ENCODE data around the gene HSPG2.
"Not testable (repeated sequence)": the region's sequence is repeated elsewhere in the genome, so short reads cannot be mapped to it uniquely, and the experiment has no call there.

The HSPG2 gene

DNA sequence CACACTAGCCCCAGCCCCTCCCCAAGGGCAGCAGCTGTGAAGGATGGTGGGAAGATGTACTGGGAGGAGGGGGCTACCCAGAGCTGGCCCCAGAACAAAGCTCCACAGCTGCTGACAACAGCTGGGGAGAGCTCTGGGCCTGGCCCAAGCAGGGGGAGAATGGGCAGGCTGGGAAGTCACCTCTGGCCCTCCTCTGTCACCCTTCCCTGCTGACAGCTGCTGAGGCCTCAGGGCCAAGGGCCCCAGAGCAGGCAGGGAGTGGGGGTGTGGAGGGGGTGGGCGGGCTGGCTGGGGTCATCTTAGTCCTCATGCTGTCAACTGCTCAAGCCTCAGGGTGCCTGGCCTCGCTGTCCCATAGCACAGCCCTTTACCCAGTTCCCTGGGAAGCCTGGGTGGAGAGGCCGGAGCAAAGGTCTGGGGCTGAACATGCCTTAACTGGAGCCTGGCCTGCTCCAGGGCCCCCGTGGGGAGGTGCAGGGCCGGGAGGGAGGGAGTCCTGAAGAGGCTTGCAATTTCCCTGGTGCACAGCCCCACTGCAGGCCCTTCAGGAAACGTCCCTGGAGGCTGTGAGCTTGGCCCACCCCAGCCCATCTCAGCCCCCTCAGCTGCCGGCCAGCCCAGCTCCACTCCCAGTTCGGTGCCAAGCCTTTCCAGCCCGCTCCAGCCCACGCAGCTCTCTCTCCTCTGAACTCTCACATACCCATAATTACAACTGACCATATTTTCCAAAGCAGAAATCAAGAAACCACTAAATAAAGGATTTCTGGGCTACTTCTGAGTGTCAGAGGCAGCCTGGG lies 25.7 kb downstream of the HSPG2 start:
- TF ChIP-seq, protein P1, sequence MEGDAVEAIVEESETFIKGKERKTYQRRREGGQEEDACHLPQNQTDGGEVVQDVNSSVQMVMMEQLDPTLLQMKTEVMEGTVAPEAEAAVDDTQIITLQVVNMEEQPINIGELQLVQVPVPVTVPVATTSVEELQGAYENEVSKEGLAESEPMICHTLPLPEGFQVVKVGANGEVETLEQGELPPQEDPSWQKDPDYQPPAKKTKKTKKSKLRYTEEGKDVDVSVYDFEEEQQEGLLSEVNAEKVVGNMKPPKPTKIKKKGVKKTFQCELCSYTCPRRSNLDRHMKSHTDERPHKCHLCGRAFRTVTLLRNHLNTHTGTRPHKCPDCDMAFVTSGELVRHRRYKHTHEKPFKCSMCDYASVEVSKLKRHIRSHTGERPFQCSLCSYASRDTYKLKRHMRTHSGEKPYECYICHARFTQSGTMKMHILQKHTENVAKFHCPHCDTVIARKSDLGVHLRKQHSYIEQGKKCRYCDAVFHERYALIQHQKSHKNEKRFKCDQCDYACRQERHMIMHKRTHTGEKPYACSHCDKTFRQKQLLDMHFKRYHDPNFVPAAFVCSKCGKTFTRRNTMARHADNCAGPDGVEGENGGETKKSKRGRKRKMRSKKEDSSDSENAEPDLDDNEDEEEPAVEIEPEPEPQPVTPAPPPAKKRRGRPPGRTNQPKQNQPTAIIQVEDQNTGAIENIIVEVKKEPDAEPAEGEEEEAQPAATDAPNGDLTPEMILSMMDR (IDR thresholded peaks at IDR 0.05; ENCODE audit: low read depth, low read length): no peak
- no peak overlapping the region for H3K4me3 ChIP-seq (ENCODE audit: low read depth, low read length)
- no peaks in the 10 kb centered on the region for H3K9me3 ChIP-seq
- no peaks in the 10 kb centered on the region for H3K36me3 ChIP-seq
- DNase-seq: no peak
- peaks cover 5% of the 10 kb centered on the region for H3K4me1 ChIP-seq
- H3K27me3 ChIP-seq: no peaks in the 10 kb centered on the region

DNA sequence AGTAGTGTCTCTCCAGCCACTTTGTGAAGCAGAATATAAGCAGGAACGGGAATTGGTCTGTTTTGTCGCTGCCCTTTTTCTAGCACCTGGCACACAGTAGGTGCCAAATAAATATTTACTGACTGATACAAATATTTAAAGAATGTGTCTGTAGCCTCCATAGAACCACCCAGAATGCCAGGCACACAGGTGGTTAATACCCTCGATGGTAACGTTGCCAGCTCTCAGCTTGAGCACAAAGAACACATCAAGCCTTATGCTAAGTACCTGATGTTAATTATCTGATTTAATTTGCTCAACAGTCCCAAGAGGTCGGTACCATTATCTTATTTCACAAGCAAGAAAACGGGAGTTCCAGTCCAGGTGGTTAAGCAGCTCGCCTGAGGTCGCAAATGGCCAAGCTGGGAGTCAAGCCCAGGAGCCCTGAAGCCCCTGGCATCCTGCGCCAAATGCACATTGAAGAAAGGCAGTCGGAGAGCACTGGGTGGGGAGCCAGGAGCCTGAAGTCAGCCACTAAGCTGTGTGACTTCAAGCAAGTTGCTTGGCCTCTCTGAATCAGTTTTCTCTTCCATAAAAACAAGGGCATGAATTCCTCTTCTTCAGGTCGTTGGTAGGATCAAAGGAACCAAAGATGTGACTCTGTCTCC lies 26.4 kb downstream of the HSPG2 start:
- no peaks in the 10 kb centered on the region for H3K27me3 ChIP-seq
- no peak overlapping the region for H3K4me3 ChIP-seq (ENCODE audit: low read depth, low read length)
- H3K9me3 ChIP-seq: no peaks in the 10 kb centered on the region
- TF ChIP-seq, protein P1 (IDR thresholded peaks at IDR 0.05; ENCODE audit: low read depth, low read length): no peak
- no peaks in the 10 kb centered on the region for H3K36me3 ChIP-seq
- DNase-seq: no peak
- H3K4me1 ChIP-seq: peaks cover 5% of the 10 kb centered on the region

DNA sequence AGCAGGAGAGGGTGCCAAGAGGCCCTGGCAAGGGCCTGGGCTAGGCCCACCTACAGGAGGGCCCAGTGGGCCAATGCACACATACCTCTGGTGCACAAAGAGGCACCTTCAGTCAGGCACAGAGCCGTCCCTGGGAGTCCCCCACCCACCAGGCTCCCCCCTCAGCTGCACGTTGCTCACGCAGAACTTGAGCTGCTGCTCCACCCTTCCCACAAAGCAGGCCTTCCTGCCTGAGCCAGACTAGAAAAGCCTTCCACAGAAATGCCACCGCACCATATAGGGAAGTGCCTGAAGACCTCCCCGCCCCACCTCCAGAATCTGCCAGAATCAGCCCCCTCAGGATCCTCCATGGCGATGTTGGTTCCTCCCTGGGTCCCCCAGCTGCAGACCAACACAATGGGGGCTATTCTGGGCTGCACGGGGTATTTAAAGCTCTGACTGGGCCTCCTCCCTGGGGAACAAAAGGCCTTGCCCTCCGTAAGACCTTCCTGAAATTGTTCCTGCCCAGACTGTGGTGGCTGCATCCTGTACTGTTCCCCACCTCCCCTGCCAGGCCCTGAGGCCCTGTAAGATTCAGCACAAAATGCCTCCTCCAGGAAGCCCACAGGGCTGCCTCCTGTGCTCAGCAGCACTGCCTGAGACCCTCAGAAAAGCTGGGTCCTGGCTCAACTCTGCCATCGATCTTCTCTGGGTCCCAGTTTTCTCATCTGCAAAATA lies 27.2 kb downstream of the HSPG2 start:
- H3K4me3 ChIP-seq (ENCODE audit: low read depth, low read length): no peak overlapping the region
- no peak for DNase-seq
- H3K36me3 ChIP-seq: no peaks in the 10 kb centered on the region
- TF ChIP-seq, protein P1 (IDR thresholded peaks at IDR 0.05; ENCODE audit: low read depth, low read length): no peak
- no peaks in the 10 kb centered on the region for H3K27me3 ChIP-seq
- H3K4me1 ChIP-seq: no peaks in the 10 kb centered on the region; the same call in 1 of the 2 replicates
- no peaks in the 10 kb centered on the region for H3K9me3 ChIP-seq

DNA sequence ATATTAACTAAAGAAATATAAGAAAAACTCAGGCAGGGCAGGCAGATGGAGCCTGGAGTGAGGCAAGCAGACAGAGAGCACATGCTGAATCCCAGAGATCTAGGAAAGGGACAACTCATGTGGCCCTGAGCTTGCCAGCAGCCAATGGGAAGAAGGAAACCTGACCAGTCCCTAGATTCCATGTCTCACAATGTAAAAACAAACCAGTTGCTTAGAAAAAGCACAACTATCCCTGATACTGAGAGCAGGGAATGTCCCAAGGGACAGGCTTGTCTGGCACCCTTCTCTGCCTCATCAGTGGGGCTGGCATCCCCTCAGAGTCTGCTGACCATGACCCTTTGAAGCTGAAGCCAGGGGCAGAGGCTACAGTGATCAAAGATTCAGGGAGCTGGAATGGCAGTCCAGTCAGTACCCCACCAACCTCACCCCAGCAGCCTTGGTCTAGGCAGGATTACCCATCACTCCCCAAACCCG lies 27.8 kb downstream of the HSPG2 start:
- Histone ChIP-seq H3K27me3 (no peaks in the 10 kb centered on the region), H3K4me3 (ENCODE audit: low read depth, low read length) (no peak overlapping the region), H3K9me3 (no peaks in the 10 kb centered on the region), H3K36me3 (no peaks in the 10 kb centered on the region), H3K4me1 (no peaks in the 10 kb centered on the region)
- DNase-seq: no peak
- TF ChIP-seq, protein P1 (IDR thresholded peaks at IDR 0.05; ENCODE audit: low read depth, low read length): no peak

DNA sequence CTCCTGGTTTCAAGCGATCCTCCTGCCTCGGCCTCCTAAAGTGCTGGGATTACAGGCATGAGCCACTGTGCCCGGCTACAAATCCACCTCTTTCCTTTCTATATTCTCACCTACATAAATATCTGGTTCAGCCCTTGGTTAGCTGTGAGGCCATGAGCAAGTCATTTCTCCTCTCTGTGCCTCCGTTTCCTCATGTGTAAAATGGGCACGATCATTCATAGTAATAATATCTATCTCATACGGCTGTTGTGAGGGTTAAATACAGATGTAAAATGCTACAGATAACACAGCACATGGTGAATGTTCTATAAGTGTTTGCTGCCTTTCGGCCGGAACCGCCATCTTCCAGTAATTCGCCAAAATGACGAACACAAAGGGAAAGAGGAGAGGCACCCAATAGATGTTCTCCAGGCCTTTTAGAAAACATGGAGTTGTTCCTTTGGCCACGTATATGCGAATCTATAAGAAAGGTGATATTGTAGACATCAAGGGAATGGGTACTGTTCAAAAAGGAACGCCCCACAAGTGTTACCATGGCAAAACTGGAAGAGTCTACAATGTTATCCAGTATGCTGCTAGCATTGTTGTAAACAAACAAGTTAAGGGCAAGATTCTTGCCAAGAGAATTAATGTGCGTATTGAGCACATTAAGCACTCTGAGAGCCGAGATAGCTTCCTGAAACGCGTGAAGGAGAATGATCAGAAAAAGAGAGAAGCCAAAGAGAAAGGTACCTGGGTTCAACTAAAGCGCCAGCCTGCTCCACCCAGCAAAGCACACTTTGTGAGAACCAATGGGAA lies 29.2 kb downstream of the HSPG2 start:
- H3K4me1 ChIP-seq; H3K27me3 ChIP-seq; H3K4me3 ChIP-seq (ENCODE audit: low read depth, low read length); DNase-seq; H3K9me3 ChIP-seq; H3K36me3 ChIP-seq: not testable (repeated sequence)

DNA sequence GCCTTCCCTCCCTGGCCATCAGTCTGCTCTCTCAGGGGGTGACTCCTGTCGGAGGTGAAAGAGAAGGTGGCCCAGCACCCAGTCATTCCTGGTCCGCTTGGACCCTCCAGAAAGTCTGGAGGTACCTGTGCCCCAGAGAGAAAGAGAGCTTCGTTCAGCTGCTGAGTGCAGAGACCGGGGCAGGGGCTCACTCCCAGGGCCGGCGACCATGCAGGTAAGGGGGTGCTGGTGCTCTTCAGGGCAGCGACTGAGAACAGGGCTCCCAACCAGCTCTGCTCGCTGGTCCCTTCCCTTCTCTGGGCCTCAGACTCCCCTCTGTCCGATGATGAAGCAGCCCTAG lies 30.1 kb downstream of the HSPG2 start:
- H3K36me3 ChIP-seq: no peaks in the 10 kb centered on the region
- TF ChIP-seq, protein P1 (IDR thresholded peaks at IDR 0.05; ENCODE audit: low read depth, low read length): no peak
- no peaks in the 10 kb centered on the region for H3K27me3 ChIP-seq
- no peak for DNase-seq
- no peaks in the 10 kb centered on the region for H3K9me3 ChIP-seq
- no peak overlapping the region for H3K4me3 ChIP-seq (ENCODE audit: low read depth, low read length)
- no peaks in the 10 kb centered on the region for H3K4me1 ChIP-seq
